ENCODE data around the gene COL15A1.

GRCh38 chr9:98954244-98954610 lies 10.5 kb downstream of the COL15A1 start:
- TF ChIP-seq ESRRA (CRISPR knock-in tag; IDR thresholded peaks at IDR 0.05; ENCODE audit: borderline replicate concordance) = no peak
- TF ChIP-seq SMAD3 (CRISPR knock-in tag; IDR thresholded peaks at IDR 0.05; ENCODE audit: borderline replicate concordance) = no peak
- TF ChIP-seq CTCF (IDR thresholded peaks at IDR 0.05) = no peak
- no peak for TF ChIP-seq ZBTB21 (CRISPR knock-in tag; IDR thresholded peaks at IDR 0.05; ENCODE audit: borderline replicate concordance)
- TF ChIP-seq CREM (CRISPR knock-in tag; IDR thresholded peaks at IDR 0.05) = no peak
- no peak for TF ChIP-seq ATF3 (CRISPR knock-in tag; conservative IDR thresholded peaks at IDR 0.05)
- TF ChIP-seq TEAD4 (CRISPR knock-in tag; IDR thresholded peaks at IDR 0.05) = no peak
- no peak for TF ChIP-seq GABPB1 (CRISPR knock-in tag; IDR thresholded peaks at IDR 0.05)

Measured in WTC11 (cell line).